ENCODE data around the gene PHAF1.
A peak's percentile ranks its signal among the peaks of the same experiment; 100 is the strongest.

Gene PHAF1

DNA sequence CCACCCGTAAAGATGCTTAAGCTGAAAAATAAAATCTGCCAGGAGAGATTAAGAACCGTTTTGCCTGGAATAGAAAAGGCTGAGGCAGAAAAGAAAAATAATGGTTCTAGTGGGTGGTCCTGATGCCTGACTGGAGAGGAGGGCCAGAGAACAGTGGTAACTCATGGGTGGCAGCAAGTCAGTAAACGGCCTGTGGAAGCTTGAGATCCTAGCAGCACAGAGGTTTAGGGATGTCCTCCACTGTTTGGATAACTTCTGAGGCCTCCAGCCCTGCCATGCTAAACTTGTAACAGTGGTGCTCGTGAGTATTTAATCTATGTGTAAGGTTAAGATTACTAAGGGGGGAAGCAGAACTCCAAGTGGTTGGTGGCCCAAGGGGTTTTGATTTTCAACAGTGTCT, 21.2 kb upstream of the PHAF1 start:
- TF ChIP-seq, protein P1, sequence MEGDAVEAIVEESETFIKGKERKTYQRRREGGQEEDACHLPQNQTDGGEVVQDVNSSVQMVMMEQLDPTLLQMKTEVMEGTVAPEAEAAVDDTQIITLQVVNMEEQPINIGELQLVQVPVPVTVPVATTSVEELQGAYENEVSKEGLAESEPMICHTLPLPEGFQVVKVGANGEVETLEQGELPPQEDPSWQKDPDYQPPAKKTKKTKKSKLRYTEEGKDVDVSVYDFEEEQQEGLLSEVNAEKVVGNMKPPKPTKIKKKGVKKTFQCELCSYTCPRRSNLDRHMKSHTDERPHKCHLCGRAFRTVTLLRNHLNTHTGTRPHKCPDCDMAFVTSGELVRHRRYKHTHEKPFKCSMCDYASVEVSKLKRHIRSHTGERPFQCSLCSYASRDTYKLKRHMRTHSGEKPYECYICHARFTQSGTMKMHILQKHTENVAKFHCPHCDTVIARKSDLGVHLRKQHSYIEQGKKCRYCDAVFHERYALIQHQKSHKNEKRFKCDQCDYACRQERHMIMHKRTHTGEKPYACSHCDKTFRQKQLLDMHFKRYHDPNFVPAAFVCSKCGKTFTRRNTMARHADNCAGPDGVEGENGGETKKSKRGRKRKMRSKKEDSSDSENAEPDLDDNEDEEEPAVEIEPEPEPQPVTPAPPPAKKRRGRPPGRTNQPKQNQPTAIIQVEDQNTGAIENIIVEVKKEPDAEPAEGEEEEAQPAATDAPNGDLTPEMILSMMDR (IDR thresholded peaks at IDR 0.05; ENCODE audit: low read depth, low read length, missing control alignments) = no peak
- DNase-seq (ENCODE audit: low read depth) = no peak
- in situ Hi-C loops (cut with HindIII; ENCODE audit: low sequenced_read_pairs) = loop anchor here (5.0 kb wide), 1 partner anchor 44 kb away; no protein-coding TSS in a partner anchor
- H3K4me3 ChIP-seq (ENCODE audit: low read depth, low read length) = no peak overlapping the region

- no peak overlapping the region for H3K4me3 ChIP-seq (ENCODE audit: low read depth, low read length)
- in situ Hi-C loops (cut with HindIII; ENCODE audit: low sequenced_read_pairs) = loop anchor here (5.0 kb wide), 1 partner anchor 43 kb away; no protein-coding TSS in a partner anchor
- no peak for DNase-seq (ENCODE audit: low read depth)
- TF ChIP-seq, protein P1 (IDR thresholded peaks at IDR 0.05; ENCODE audit: low read depth, low read length, missing control alignments) = no peak
Observed at GRCh38 chr16:67089101-67089500, 20.6 kb upstream of the PHAF1 start.

DNA sequence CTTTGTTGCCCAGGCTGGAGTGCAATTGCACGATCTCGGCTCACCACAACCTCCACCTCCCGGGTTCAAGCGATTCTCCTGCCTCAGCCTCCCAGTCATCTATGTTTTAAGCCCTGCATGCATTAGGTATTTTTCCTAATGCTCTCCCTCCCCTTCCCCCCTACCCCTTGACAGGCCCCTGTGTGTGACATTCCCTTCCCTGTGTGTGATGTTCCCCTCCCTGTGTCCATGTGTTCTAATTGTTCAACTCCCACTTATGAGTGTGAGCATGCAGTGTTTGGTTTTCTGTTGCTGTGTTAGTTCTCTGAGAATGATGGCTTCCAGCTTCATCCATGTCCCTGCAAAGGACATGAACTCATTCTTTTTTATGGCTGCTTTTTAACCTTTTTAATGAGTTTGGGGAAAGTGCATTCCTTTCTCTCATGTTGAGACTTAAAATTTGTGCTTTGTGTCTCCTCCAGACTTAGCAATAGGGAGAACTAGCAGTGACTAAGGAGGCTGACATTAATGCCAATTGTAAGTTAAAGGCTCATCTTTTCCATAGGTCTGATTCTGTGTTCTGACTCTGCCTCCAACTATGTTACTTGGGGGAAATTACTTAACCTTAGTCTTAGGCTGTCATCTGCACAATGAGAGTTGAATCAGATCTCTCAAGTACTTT, 17.7 kb upstream of the PHAF1 start:
- DNase-seq (ENCODE audit: low read depth) = no peak
- in situ Hi-C loops (cut with HindIII; ENCODE audit: low sequenced_read_pairs) = no loop called here
- no peak overlapping the region for H3K4me3 ChIP-seq (ENCODE audit: low read depth, low read length)
- TF ChIP-seq, protein P1 (IDR thresholded peaks at IDR 0.05; ENCODE audit: low read depth, low read length, missing control alignments) = no peak

DNA sequence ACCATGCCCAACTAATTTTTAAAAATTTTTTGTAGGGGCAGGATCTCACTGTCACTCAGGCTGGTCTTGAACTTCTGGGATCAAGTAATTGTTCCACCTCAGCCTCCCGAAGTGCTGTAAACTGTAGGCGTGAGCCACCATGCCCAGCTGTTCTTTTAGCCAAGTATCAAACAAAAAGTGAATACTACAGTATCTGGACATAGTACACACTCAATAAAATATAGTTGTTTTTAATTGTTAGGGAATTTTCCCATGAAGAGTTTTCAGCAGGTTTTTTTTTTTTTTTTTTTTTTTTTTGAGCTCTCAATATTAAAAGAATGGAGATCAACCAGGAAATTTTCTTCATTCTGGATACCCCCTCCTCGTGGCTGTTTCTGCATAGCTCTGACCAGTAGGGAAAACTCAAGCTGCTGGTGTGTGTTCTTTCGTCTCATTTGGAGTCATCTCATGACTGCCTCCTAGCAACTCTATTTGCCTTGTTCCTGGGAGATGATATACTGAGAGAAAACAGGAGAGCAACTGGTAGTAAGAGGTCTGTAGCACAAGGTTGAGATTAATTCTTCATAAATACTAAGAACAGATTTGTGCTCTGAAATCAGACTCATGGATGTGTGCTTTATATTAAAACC, 16.5 kb upstream of the PHAF1 start:
- no peak for DNase-seq (ENCODE audit: low read depth)
- H3K4me3 ChIP-seq (ENCODE audit: low read depth, low read length) = no peak overlapping the region
- TF ChIP-seq, protein P1 (IDR thresholded peaks at IDR 0.05; ENCODE audit: low read depth, low read length, missing control alignments) = no peak
- in situ Hi-C loops (cut with HindIII; ENCODE audit: low sequenced_read_pairs) = no loop called here

DNA sequence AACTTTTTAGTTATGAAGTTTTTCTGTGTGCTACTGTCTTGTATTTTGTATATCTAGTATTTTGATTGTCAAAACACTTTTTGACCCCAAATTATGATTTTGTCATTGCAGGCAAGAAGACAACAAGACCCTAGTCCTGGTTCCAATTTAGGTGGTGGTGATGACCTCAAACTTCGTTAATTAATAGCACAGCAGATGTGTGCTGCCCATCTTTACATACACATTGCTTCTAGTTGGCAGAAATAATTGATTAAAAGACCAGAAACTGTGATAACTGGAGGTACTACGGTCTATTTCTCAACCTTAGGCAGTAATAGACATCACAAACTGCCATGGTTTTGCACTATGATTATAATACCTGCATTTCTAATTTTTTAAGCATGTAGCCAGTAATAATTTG, 11.1 kb upstream of the PHAF1 start:
- in situ Hi-C loops (cut with HindIII; ENCODE audit: low sequenced_read_pairs) = no loop called here
- TF ChIP-seq, protein P1 (IDR thresholded peaks at IDR 0.05; ENCODE audit: low read depth, low read length, missing control alignments) = no peak
- DNase-seq (ENCODE audit: low read depth) = no peak
- H3K4me3 ChIP-seq (ENCODE audit: low read depth, low read length) = no peak overlapping the region

DNA sequence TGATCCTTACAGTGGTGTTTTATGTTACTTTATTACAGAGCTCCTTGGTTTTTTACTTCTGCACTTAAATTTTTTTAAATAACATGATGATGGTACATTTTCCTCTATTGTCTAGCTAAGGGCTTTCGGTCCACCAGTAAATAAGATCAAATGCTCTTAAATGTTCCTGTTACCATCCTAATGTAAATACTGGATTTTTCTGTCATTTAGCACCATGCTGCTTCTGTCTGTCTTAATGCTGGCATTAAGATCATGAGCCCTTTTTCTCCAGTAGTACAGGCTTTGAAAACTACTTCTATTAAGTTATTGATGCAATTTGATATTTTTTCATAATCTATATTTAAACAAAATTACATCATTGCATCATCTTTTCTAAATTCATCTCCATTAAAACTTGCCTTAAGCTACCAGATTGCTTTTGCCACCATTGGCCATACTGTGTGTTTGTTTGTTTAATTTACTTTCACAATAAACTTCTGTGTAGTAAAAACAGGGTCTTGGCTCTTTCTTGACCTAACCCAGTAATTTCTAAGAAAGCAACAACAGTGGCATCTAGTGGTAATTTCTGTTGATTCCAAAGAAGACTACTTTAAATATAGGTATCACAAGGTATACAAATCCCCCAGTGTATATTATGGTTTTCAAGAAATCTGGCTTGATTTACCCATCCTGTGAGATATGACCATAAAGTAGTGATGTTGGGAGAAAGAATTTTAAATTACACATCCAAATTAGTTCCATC, 9.0 kb upstream of the PHAF1 start:
- DNase-seq (ENCODE audit: low read depth) = peak; percentile 31
- H3K4me3 ChIP-seq (ENCODE audit: low read depth, low read length) = no peak overlapping the region
- in situ Hi-C loops (cut with HindIII; ENCODE audit: low sequenced_read_pairs) = loop anchor here (5.0 kb wide), 2 partner anchors 68 to 163 kb away; partner anchors contain the start of gene CES2
- TF ChIP-seq, protein P1 (IDR thresholded peaks at IDR 0.05; ENCODE audit: low read depth, low read length, missing control alignments) = no peak

Data from astrocyte of the cerebellum (primary cell).